ENCODE measurements around the gene ZNF813.
"Not testable (repeated sequence)": the region's sequence is repeated elsewhere in the genome, so short reads cannot be mapped to it uniquely, and the experiment has no call there.

Gene ZNF813

DNA sequence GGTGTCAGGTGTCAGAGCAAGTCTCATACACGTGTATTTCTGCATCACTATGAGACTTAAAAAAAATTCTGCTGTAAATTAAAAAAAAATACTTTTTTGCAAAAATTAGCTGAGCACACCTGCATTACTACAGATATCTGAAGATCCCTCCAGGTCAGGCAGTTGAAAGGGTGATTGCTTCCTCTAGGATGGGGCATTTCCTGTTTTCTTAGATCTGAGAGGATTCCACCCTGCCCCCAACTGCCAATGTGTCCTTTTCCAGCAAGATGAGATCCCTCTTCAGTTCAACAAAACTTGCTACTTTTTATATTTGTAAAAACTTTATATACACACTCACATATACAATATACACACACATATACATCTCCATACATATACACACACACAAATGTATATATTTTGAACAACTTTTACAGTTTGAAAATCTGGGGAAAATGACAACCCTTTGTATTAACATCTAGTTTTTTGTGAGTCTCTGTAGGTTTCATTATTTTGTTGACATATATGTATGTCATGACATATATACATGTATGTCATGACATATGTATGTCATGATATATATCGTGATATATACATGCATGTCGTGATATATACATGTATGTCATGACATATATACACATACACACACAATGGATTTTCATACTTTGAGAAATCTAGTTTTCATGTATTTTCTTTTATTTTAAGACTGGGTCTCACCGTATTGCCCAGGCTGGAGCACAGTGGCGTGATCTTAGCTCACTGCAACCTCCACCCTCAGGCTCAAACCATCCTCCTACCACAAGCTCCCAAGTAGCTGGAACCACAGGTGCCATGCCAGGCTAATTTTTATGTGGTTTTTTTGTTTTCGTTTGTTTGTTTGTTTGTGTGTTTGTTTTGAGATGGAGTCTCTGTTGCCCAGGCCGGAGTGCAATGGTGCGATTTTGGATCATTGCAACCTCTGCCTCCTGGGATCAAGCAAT, 17.8 kb downstream of the ZNF813 start:
- DNase-seq (ENCODE audit: insufficient read length, low spot score) (no peak), FAIRE-seq (no peak)
- TF ChIP-seq, protein P1, sequence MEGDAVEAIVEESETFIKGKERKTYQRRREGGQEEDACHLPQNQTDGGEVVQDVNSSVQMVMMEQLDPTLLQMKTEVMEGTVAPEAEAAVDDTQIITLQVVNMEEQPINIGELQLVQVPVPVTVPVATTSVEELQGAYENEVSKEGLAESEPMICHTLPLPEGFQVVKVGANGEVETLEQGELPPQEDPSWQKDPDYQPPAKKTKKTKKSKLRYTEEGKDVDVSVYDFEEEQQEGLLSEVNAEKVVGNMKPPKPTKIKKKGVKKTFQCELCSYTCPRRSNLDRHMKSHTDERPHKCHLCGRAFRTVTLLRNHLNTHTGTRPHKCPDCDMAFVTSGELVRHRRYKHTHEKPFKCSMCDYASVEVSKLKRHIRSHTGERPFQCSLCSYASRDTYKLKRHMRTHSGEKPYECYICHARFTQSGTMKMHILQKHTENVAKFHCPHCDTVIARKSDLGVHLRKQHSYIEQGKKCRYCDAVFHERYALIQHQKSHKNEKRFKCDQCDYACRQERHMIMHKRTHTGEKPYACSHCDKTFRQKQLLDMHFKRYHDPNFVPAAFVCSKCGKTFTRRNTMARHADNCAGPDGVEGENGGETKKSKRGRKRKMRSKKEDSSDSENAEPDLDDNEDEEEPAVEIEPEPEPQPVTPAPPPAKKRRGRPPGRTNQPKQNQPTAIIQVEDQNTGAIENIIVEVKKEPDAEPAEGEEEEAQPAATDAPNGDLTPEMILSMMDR (IDR thresholded peaks at IDR 0.05; ENCODE audit: insufficient read depth, missing control alignments), result no peak

- TF ChIP-seq, protein P1 (IDR thresholded peaks at IDR 0.05; ENCODE audit: insufficient read depth, missing control alignments), result no peak
- no peak for FAIRE-seq
- no peak for DNase-seq (ENCODE audit: insufficient read length, low spot score)
These were observed 24.6 kb downstream of the ZNF813 start for GRCh38 chr19:53492153-53492552.

- DNase-seq (ENCODE audit: insufficient read length, low spot score); FAIRE-seq: not testable (repeated sequence)
These were observed 29.9 kb downstream of the ZNF813 start for GRCh38 chr19:53497311-53498023.

- not testable (repeated sequence) for FAIRE-seq; DNase-seq (ENCODE audit: insufficient read length, low spot score)
These were observed 30.5 kb downstream of the ZNF813 start for GRCh38 chr19:53498024-53498395.

- not testable (repeated sequence) for DNase-seq (ENCODE audit: insufficient read length, low spot score); FAIRE-seq
These were observed 35.6 kb downstream of the ZNF813 start for GRCh38 chr19:53503151-53503550.

DNA sequence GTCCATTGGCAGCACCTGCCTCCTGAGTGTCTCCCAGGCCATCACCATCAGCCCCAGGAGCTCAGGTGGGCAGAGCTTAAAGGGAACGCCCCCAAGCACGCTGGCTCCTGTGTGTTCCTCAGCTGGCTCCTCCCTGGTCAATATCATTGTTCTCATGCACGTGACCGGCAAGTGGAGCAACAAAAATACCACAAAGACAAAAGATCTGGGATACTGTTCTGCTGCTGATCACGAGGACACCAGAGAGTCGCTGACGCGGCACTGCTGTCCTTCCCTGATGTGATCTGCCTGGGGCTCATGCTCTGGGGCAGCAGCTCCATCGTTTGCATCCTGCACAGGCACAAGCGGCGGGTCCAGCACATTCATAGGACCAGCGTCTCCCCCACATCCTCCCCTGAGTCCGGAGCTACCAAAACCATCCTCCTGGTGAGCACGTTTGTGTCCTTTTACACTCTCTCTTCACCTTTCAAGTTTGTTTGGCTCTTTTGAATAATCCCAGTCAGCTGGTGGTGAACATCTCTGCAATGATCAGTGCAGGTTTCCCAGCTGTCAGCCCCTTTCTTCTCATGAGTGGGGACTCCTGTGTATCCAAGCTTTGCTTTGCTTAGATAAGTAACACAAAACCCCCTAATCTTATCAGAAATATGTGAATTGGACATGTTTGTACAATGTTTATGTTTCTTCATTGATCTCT, 36.3 kb downstream of the ZNF813 start:
- DNase-seq (ENCODE audit: insufficient read length, low spot score); FAIRE-seq: not testable (repeated sequence)

GRCh38 chr19:53504365-53504703, 36.8 kb downstream of the ZNF813 start:
- peak; percentile 63 for FAIRE-seq

GRCh38 chr19:53504885-53505284, 37.4 kb downstream of the ZNF813 start:
- DNase-seq (ENCODE audit: insufficient read length, low spot score) (no peak), FAIRE-seq (no peak)
- TF ChIP-seq, protein P1 (IDR thresholded peaks at IDR 0.05; ENCODE audit: insufficient read depth, missing control alignments), result no peak

More at GRCh38 chr19:53504365-53504703, 36.8 kb downstream of the ZNF813 start:
- not testable (repeated sequence) for DNase-seq (ENCODE audit: insufficient read length, low spot score)
- TF ChIP-seq, protein P1 (IDR thresholded peaks at IDR 0.05; ENCODE audit: insufficient read depth, missing control alignments), result peak; percentile 26

- FAIRE-seq (no peak), DNase-seq (ENCODE audit: insufficient read length, low spot score) (no peak)
- TF ChIP-seq, protein P1 (IDR thresholded peaks at IDR 0.05; ENCODE audit: insufficient read depth, missing control alignments), result no peak
These were observed 39.2 kb downstream of the ZNF813 start for GRCh38 chr19:53506728-53507127.

All from D721Med (cell line).